Neuron (in vitro differentiated cells): ENCODE data around the gene SPINK14.

Experiments used
- H2AFZ ChIP-seq: one replicate; pipeline ENCODE4 v1.6.1; 2013; ENCODE audit warnings: low read depth, mild to moderate bottlenecking, inconsistent platforms, low read length, moderate library complexity
- H3K27me3 ChIP-seq: one replicate; pipeline ENCODE4 v1.6.1; 2013; ENCODE audit warnings: low read length; ENCODE audit not compliant: insufficient read depth
- H3K36me3 ChIP-seq: one replicate; pipeline ENCODE4 v1.6.1; 2013; ENCODE audit warnings: low read length; ENCODE audit not compliant: insufficient read depth
- H3K4me1 ChIP-seq: one replicate; pipeline ENCODE4 v1.6.1; 2013; ENCODE audit warnings: low read length; ENCODE audit not compliant: insufficient read depth
- H3K4me3 ChIP-seq: 2 replicates; pipeline ENCODE4 v1.5.1; 2013; ENCODE audit warnings: mild to moderate bottlenecking, low read length, moderate library complexity
- H3K9me3 ChIP-seq: one replicate; pipeline ENCODE4 v1.6.1; 2013; ENCODE audit warnings: low read length

The SPINK14 gene

GRCh38 chr5:148168246-148168645 is at the start of gene SPINK14:
SPINK14 (plus strand) TSS chr5:148168546; CDS start chr5:148169733, 1,187 bp downstream.
- Histone ChIP-seq H3K4me1 (no peaks in the 10 kb centered on the region), H3K27me3 (peaks cover 5% of the 10 kb centered on the region)

DNA sequence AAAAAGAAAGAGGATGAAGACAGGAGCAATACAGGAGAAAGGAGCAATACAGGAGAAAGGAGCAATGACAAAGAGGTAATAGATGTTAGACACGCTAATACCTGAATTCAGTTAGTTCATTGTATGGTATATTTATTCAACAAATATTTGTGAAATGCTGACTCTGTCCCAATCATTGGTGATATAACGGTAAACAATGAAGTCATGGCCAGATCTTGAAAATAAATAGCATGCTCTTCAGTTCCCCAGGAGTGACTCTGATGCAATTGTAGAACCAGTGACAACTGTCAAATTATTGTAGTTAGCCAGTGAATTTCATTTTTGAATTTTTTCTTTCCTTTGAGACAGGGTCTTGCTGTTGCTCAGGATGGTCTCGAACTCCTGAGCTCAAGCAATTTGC is 48.0 kb upstream of the SPINK14 start:
- Histone ChIP-seq H3K9me3 (no peaks in the 10 kb centered on the region), H3K4me3 (no peak overlapping the region)

More at GRCh38 chr5:148168246-148168645, at the start of gene SPINK14:
- Histone ChIP-seq H3K4me3 (no peak within 1 kb of the TSS), H3K9me3 (no peaks in the 10 kb centered on the region), H2AFZ (no peak within 1 kb of the TSS), H3K36me3 (no peaks in the 10 kb centered on the region)

DNA sequence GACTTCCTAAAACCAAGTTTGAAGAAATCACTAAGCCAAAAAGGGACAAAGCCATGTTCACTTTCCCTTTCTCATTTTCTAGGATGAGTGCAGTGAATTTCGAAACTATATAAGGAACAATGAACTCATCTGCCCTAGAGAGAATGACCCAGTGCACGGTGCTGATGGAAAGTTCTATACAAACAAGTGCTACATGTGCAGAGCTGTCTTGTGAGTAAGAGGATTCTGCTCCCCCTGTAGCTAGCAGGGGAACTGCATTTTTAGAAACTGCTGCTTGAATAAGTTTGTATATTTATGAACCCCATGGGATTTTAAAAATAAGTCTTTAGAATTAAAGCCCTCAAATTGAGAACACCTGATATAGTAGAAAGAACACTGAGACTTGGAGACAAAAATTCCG is 42.7 kb upstream of the SPINK14 start:
- Histone ChIP-seq H3K4me3 (no peak overlapping the region), H2AFZ (no peak overlapping the region), H3K9me3 (no peaks in the 10 kb centered on the region), H3K36me3 (no peaks in the 10 kb centered on the region), H3K27me3 (no peaks in the 10 kb centered on the region), H3K4me1 (no peaks in the 10 kb centered on the region)

More for the DNA sequence above, 48.0 kb upstream of the SPINK14 start:
- no peaks in the 10 kb centered on the region for H3K4me1 ChIP-seq
- H3K36me3 ChIP-seq: no peaks in the 10 kb centered on the region
- no peaks in the 10 kb centered on the region for H3K27me3 ChIP-seq
- H2AFZ ChIP-seq: no peak overlapping the region

DNA sequence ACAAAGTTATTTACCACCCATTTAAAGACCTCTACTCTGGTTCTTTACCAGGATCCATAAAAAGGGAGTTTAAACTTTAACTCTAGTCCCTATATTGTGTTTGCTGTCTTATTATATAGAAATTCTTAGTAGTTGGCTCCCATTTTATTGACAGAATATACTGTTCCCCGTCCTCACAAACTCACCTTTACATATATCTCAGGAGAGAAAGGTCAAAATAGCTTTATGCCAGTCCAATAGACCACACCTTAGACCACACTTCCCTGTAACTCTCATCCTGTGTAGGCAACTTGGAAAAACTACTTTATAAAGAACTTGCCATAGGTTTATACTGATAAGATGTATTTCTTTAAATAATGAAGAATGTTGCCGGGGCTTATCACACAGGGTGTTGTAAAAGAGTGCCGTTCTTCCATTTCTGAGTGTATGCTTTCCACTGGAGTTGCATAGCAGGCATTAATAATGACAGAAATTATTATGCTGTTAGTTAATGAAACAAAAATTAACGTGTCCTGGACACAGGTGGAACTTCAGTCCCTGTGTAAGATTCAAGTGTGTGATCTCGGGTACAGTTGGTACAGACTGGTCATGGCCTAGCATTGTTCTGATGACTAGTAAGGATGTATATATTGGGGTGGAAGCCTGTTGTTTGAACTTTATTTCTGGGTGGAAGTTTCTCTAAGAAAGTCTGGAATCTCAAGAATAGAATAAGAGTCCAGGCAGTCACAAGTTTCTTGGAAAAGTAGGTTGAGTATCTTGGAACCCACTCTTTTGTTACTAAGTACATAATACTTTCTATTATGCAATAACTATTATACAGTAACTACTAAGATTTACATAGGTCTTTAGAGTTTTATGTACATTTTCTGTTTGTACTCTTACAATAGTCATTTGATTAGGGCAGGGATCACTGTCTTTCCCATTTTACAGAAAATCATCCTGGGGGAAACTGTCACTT is 33.0 kb upstream of the SPINK14 start:
- no peak overlapping the region for H3K4me3 ChIP-seq
- peaks cover 2% of the 10 kb centered on the region for H3K27me3 ChIP-seq
- H3K4me1 ChIP-seq: no peaks in the 10 kb centered on the region
- no peaks in the 10 kb centered on the region for H3K9me3 ChIP-seq
- H3K36me3 ChIP-seq: no peaks in the 10 kb centered on the region
- no peak overlapping the region for H2AFZ ChIP-seq

- H3K36me3 ChIP-seq: no peaks in the 10 kb centered on the region
Measured at GRCh38 chr5:148140846-148141245, 27.5 kb upstream of the SPINK14 start.

GRCh38 chr5:148141645-148142044 is 26.7 kb upstream of the SPINK14 start:
- Histone ChIP-seq H2AFZ (no peak overlapping the region), H3K27me3 (peaks cover 2% of the 10 kb centered on the region), H3K9me3 (no peaks in the 10 kb centered on the region)

More at GRCh38 chr5:148140846-148141245, 27.5 kb upstream of the SPINK14 start:
- H3K9me3 ChIP-seq: no peaks in the 10 kb centered on the region
- H3K4me3 ChIP-seq: no peak overlapping the region
- no peak overlapping the region for H2AFZ ChIP-seq
- peaks cover 2% of the 10 kb centered on the region for H3K27me3 ChIP-seq
- no peaks in the 10 kb centered on the region for H3K4me1 ChIP-seq

GRCh38 chr5:148145916-148146315 is 22.4 kb upstream of the SPINK14 start:
- Histone ChIP-seq H3K4me1 (no peaks in the 10 kb centered on the region), H2AFZ (no peak overlapping the region), H3K9me3 (no peaks in the 10 kb centered on the region), H3K4me3 (no peak overlapping the region), H3K36me3 (no peaks in the 10 kb centered on the region), H3K27me3 (no peaks in the 10 kb centered on the region)

More at GRCh38 chr5:148141645-148142044, 26.7 kb upstream of the SPINK14 start:
- H3K4me3 ChIP-seq: no peak overlapping the region
- no peaks in the 10 kb centered on the region for H3K4me1 ChIP-seq
- no peaks in the 10 kb centered on the region for H3K36me3 ChIP-seq

DNA sequence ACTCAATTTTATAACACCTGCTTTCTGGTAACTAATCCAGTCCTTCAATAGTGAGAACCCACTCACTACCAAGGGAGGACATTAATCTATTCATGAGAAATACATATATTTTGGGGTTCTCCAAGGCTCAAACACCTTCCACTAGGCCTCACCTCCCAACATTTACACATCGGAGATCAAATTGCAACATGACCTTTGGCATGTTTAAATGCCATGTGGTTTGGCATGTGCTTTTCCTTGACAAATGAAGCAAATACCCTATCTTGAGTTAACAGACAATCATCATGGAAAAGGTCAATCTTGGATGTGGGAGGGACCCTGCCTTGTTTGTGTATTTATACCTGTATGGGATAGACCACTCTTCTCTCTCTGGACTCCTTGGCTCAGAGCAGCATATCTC is 21.9 kb upstream of the SPINK14 start:
- Histone ChIP-seq H3K36me3 (no peaks in the 10 kb centered on the region), H3K4me3 (no peak overlapping the region), H2AFZ (no peak overlapping the region), H3K4me1 (no peaks in the 10 kb centered on the region), H3K9me3 (no peaks in the 10 kb centered on the region), H3K27me3 (no peaks in the 10 kb centered on the region)

- no peaks in the 10 kb centered on the region for H3K36me3 ChIP-seq
- no peak overlapping the region for H2AFZ ChIP-seq
- no peaks in the 10 kb centered on the region for H3K4me1 ChIP-seq
- no peaks in the 10 kb centered on the region for H3K9me3 ChIP-seq
- H3K4me3 ChIP-seq: no peak overlapping the region
- H3K27me3 ChIP-seq: no peaks in the 10 kb centered on the region
Measured at GRCh38 chr5:148147415-148147814, 20.9 kb upstream of the SPINK14 start.

DNA sequence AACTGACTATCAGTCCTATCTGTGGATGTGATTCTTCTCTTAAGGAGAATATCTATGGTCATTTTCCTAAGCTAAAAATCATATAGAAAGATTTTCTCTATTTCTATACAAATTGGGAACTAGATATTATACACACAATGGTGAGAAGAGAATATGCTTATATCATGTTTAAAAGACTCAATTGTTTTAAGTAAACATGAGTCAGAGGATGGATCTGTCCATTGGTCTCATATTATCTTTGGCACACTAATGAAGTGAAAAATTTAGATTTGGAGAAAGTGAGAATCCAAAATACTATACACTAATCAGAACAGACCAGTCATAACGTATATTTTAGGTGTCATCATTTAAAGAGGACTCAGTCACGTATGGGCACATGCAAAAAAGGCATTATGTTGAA is 16.5 kb upstream of the SPINK14 start:
- Histone ChIP-seq H3K4me1 (no peaks in the 10 kb centered on the region), H3K27me3 (no peaks in the 10 kb centered on the region), H2AFZ (no peak overlapping the region), H3K4me3 (no peak overlapping the region), H3K9me3 (no peaks in the 10 kb centered on the region), H3K36me3 (no peaks in the 10 kb centered on the region)

DNA sequence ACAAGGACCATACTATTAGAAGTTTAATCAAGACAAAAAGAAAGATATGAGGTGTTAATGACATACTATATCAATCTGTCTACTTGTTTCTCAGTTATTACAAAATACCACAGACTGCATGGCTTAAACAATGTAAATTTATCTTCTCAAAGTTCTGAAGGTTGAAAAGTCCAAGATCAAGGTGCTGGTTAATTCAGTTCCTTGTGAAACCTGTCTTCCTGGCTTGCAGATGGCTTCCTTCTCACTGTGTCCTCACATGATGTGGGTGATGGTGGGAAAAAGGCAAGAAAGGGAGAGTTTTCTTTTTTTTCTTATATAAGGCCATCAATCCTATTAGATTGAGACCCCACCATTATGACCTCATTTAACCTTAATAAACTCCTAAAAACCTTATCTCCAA is 15.6 kb upstream of the SPINK14 start:
- H3K27me3 ChIP-seq: no peaks in the 10 kb centered on the region
- no peaks in the 10 kb centered on the region for H3K4me1 ChIP-seq
- no peak overlapping the region for H2AFZ ChIP-seq
- H3K4me3 ChIP-seq: no peak overlapping the region
- no peaks in the 10 kb centered on the region for H3K9me3 ChIP-seq
- H3K36me3 ChIP-seq: no peaks in the 10 kb centered on the region

GRCh38 chr5:148156609-148157008 is 11.7 kb upstream of the SPINK14 start:
- Histone ChIP-seq H3K27me3 (no peaks in the 10 kb centered on the region), H2AFZ (no peak overlapping the region), H3K4me1 (no peaks in the 10 kb centered on the region), H3K4me3 (no peak overlapping the region), H3K9me3 (no peaks in the 10 kb centered on the region), H3K36me3 (no peaks in the 10 kb centered on the region)

DNA sequence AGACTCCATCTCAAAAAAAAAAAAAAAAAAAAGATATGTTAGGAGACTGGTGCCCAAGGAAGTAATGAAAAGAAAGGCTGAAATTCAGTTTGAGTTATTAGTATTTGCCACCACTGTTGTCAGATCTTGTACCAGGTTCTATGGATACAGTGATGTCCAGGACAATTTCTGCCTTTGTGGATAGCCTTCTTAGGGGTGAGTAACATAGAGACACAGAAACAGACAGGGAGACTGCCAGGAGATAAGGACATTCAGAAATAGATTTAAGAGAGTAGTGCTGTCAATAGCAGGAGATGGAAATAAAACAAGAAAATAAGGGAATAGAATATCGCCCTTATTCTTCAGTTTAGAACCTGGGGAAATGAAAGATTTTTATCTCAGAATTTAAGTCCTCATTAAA is 6.3 kb upstream of the SPINK14 start:
- peaks cover 2% of the 10 kb centered on the region for H3K27me3 ChIP-seq
- no peaks in the 10 kb centered on the region for H3K4me1 ChIP-seq
- H3K36me3 ChIP-seq: no peaks in the 10 kb centered on the region
- H3K4me3 ChIP-seq: no peak overlapping the region
- no peaks in the 10 kb centered on the region for H3K9me3 ChIP-seq
- H2AFZ ChIP-seq: no peak overlapping the region
